Smooth muscle cell (in vitro differentiated cells): Measurements from ENCODE around the gene MLKL. TPM values are rescaled to one million over a fixed set of nuclear protein-coding genes. Genes with fewer than 3 reads are reported as not detected.
A peak's percentile ranks its signal among the peaks of the same experiment; 100 is the strongest.

ENCODE experiments used
- DNase-seq: peaks from one replicate; lab custom pipeline; 2025; ENCODE audit not compliant: unreplicated experiment; lab: John Stamatoyannopoulos, UW
- H2AFZ ChIP-seq: fragments of 200-600 bp; sonication (generic); 2 replicates; pipeline ENCODE4 v1.6.0; 2016; ENCODE audit warnings: antibody characterized with exemption, low read depth, mild to moderate bottlenecking
- H3F3A ChIP-seq: fragments of 200-600 bp; sonication (generic); 2 replicates; pipeline ENCODE4 v1.6.0; 2017; ENCODE audit warnings: antibody characterized with exemption, low read depth
- H3K27ac ChIP-seq: fragments of 200-600 bp; sonication (generic); 2 replicates; pipeline ENCODE4 v1.5.1; 2016; ENCODE audit warnings: low read depth, mild to moderate bottlenecking
- H3K27me3 ChIP-seq: fragments of 200-600 bp; sonication (generic); 2 replicates; pipeline ENCODE4 v1.6.1; 2016; ENCODE audit warnings: low read depth, mild to moderate bottlenecking
- H3K36me3 ChIP-seq: fragments of 200-600 bp; sonication (generic); 2 replicates; pipeline ENCODE4 v1.5.1; 2016; ENCODE audit warnings: low read depth
- H3K4me1 ChIP-seq: fragments of 200-600 bp; sonication (generic); 2 replicates; pipeline ENCODE4 v1.5.1; 2016; ENCODE audit warnings: low read depth
- H3K4me2 ChIP-seq: fragments of 200-600 bp; sonication (generic); 2 replicates; pipeline ENCODE4 v1.6.0; 2016; ENCODE audit warnings: mild to moderate bottlenecking
- H3K4me3 ChIP-seq: fragments of 200-600 bp; sonication (generic); 2 replicates; pipeline ENCODE4 v1.5.1; 2016; ENCODE audit warnings: mild to moderate bottlenecking
- H3K79me2 ChIP-seq: fragments of 200-600 bp; sonication (generic); 2 replicates; pipeline ENCODE4 v1.6.0; 2016; ENCODE audit warnings: low read depth, mild to moderate bottlenecking
- H3K9ac ChIP-seq: fragments of 200-600 bp; sonication (generic); 2 replicates; pipeline ENCODE4 v1.6.0; 2016; ENCODE audit warnings: low read depth
- H3K9me3 ChIP-seq: fragments of 200-600 bp; sonication (generic); replicated peaks from 2 replicates; pipeline ENCODE4 v1.5.1; 2016; ENCODE audit warnings: low read depth
- H4K20me1 ChIP-seq: fragments of 200-600 bp; sonication (generic); 2 replicates; pipeline ENCODE4 v1.6.0; 2016; ENCODE audit warnings: low read depth
- WGBS: methylation state at CpG from one replicate; pipeline ENCODE4 v1.1.7; 2016; ENCODE audit warnings: low lambda C conversion rate; 5-methylcytosine and 5-hydroxymethylcytosine counted together
- polyA plus RNA-seq: library from polyadenylated mRNA; unstranded; fragments of >200 nt; fragmentation: Nextera tagmentation; extraction: Ambion mirVana; gene quantifications from 2 replicates; pipeline ENCODE4 v1.2.1, GENCODE V29; 2016
- total RNA-seq: library from RNA; depleted of rRNA; stranded (reverse); fragments of >200 nt; gene quantifications from 2 replicates; pipeline ENCODE4 v1.2.3, GENCODE V29; 2014
- TF ChIP-seq, protein P1 (sequence below): fragments of 200-600 bp; sonication (generic); IDR thresholded peaks from 2 replicates; pipeline ENCODE4 v1.5.1; 2017; ENCODE audit warnings: borderline replicate concordance, mild to moderate bottlenecking, antibody characterized with exemption; ENCODE audit not compliant: insufficient read depth, poor library complexity, severe bottlenecking

Gene MLKL
- 4.6 and 6.0 TPM in 2 replicates for total RNA-seq
- 4.3 and 10.2 TPM in 2 replicates for polyA plus RNA-seq

GRCh38 chr16:74700438-74701225 lies at the start of gene MLKL:
MLKL (minus strand) TSS chr16:74700862; CDS start chr16:74695757, 5,105 bp downstream.
- Histone ChIP-seq H3K79me2 (no peaks in the 10 kb centered on the region), H3K9ac (peak within 1 kb of the TSS; percentile 54), H3K27me3 (no peaks in the 10 kb centered on the region), H3K27ac (peak within 1 kb of the TSS; percentile 58), H3K4me2 (peak within 1 kb of the TSS; percentile 94), H3K4me3 (peak within 1 kb of the TSS; percentile 72), H3F3A (no peaks in the 10 kb centered on the region), H4K20me1 (no peaks in the 10 kb centered on the region), H2AFZ (peak within 1 kb of the TSS; percentile 96), H3K36me3 (no peaks in the 10 kb centered on the region), H3K4me1 (peaks cover 8% of the 10 kb centered on the region), H3K9me3 (no peaks in the 10 kb centered on the region)
- WGBS = 11% methylated on average over 35 of the region's 35 CpGs
- TF ChIP-seq, protein P1, sequence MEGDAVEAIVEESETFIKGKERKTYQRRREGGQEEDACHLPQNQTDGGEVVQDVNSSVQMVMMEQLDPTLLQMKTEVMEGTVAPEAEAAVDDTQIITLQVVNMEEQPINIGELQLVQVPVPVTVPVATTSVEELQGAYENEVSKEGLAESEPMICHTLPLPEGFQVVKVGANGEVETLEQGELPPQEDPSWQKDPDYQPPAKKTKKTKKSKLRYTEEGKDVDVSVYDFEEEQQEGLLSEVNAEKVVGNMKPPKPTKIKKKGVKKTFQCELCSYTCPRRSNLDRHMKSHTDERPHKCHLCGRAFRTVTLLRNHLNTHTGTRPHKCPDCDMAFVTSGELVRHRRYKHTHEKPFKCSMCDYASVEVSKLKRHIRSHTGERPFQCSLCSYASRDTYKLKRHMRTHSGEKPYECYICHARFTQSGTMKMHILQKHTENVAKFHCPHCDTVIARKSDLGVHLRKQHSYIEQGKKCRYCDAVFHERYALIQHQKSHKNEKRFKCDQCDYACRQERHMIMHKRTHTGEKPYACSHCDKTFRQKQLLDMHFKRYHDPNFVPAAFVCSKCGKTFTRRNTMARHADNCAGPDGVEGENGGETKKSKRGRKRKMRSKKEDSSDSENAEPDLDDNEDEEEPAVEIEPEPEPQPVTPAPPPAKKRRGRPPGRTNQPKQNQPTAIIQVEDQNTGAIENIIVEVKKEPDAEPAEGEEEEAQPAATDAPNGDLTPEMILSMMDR = no peak
- DNase-seq = no peak

- Histone ChIP-seq H3K4me1 (peaks cover 15% of the 10 kb centered on the region), H3F3A (no peaks in the 10 kb centered on the region), H3K9me3 (no peaks in the 10 kb centered on the region), H2AFZ (peak overlapping the region; percentile 30), H3K4me3 (no peak overlapping the region), H3K27ac (peak overlapping the region; percentile 52), H3K9ac (no peak overlapping the region), H3K79me2 (no peaks in the 10 kb centered on the region), H3K4me2 (peak overlapping the region; percentile 72), H3K36me3 (no peaks in the 10 kb centered on the region), H3K27me3 (no peaks in the 10 kb centered on the region), H4K20me1 (no peaks in the 10 kb centered on the region)
- no peak for DNase-seq
- WGBS = 25% methylated on average over 14 of the region's 20 CpGs
- TF ChIP-seq, protein P1 = no peak
These were observed 48.8 kb upstream of the MLKL start for GRCh38 chr16:74749291-74750055.

- Histone ChIP-seq H3K27me3 (no peaks in the 10 kb centered on the region), H3K79me2 (no peaks in the 10 kb centered on the region), H3K27ac (no peak overlapping the region), H3K4me2 (no peak overlapping the region), H4K20me1 (no peaks in the 10 kb centered on the region), H3F3A (no peaks in the 10 kb centered on the region), H3K36me3 (no peaks in the 10 kb centered on the region), H3K4me1 (peaks cover 15% of the 10 kb centered on the region), H2AFZ (no peak overlapping the region), H3K4me3 (no peak overlapping the region), H3K9me3 (no peaks in the 10 kb centered on the region), H3K9ac (no peak overlapping the region)
- TF ChIP-seq, protein P1 = no peak
- DNase-seq = no peak
- WGBS = 97% methylated on average over 19 of the region's 19 CpGs
These were observed 48.0 kb upstream of the MLKL start for GRCh38 chr16:74748616-74749026.
